Osteoblast (primary cell): ENCODE results near the gene TCTN2. TPM values are rescaled to one million over a fixed set of nuclear protein-coding genes. Genes with fewer than 3 reads are reported as not detected.

Experiments
- DNase-seq: peaks from one replicate; pipeline ENCODE4 v3.0.0; 2011; ENCODE audit warnings: low spot score, mixed read lengths; ENCODE audit not compliant: insufficient read length; ENCODE audit errors: missing footprints
- H2AFZ ChIP-seq: 2 replicates; pipeline ENCODE4 v1.6.0; 2011; ENCODE audit warnings: mild to moderate bottlenecking, low read length
- H3K27ac ChIP-seq: 2 replicates; pipeline ENCODE4 v1.5.1; 2011; ENCODE audit warnings: mild to moderate bottlenecking, low read depth, low read length, moderate library complexity
- H3K27me3 ChIP-seq: 2 replicates; pipeline ENCODE4 v1.6.0; 2012; ENCODE audit warnings: mild to moderate bottlenecking, control low read depth, inconsistent platforms, low read length, moderate library complexity; ENCODE audit not compliant: insufficient read depth
- H3K36me3 ChIP-seq: 2 replicates; pipeline ENCODE4 v1.5.1; 2011; ENCODE audit warnings: mild to moderate bottlenecking, low read length, control low read depth, moderate library complexity; ENCODE audit not compliant: insufficient read depth
- H3K4me1 ChIP-seq: 2 replicates; pipeline ENCODE4 v1.5.1; 2011; ENCODE audit warnings: mild to moderate bottlenecking, low read length, control low read depth, moderate library complexity; ENCODE audit not compliant: insufficient read depth
- H3K4me2 ChIP-seq: 2 replicates; pipeline ENCODE4 v1.6.0; 2011; ENCODE audit warnings: mild to moderate bottlenecking, low read length; ENCODE audit not compliant: insufficient read depth
- H3K4me3 ChIP-seq: fragments of 200-600 bp; sonication (generic); 3 replicates; pipeline ENCODE4 v1.5.1; 2012; ENCODE audit warnings: mild to moderate bottlenecking, low read length, inconsistent platforms; ENCODE audit not compliant: insufficient read depth
- H3K79me2 ChIP-seq: 2 replicates; pipeline ENCODE4 v1.6.0; 2012; ENCODE audit warnings: mild to moderate bottlenecking, low read length, control low read depth, inconsistent platforms; ENCODE audit not compliant: insufficient read depth
- H3K9me3 ChIP-seq: 2 replicates; pipeline ENCODE4 v1.5.1; 2011; ENCODE audit warnings: low read depth, low read length, control low read depth
- H4K20me1 ChIP-seq: 2 replicates; pipeline ENCODE4 v1.6.0; 2012; ENCODE audit warnings: mild to moderate bottlenecking, low read length, control low read depth; ENCODE audit not compliant: insufficient read depth
- CTCF ChIP-seq: IDR thresholded peaks from 2 replicates; pipeline ENCODE4 v1.5.1; 2011; ENCODE audit warnings: mild to moderate bottlenecking, low read depth, low read length, moderate library complexity; ENCODE audit errors: extremely low read depth
- total RNA-seq: library from RNA; depleted of rRNA; stranded (reverse); fragments of >200 nt; gene quantifications from 2 replicates; pipeline ENCODE4 v1.2.3, GENCODE V29; 2012

TCTN2 gene
- total RNA-seq, 1 donor = 23.5 TPM

- H3K4me1 ChIP-seq = peaks cover 15% of the 10 kb centered on the region
- H3K36me3 ChIP-seq = peaks cover 21% of the 10 kb centered on the region
- H3K4me2 ChIP-seq = peak overlapping the region; percentile 98
- TF ChIP-seq CTCF = no peak
- H3K9me3 ChIP-seq = no peaks in the 10 kb centered on the region
- no peak for DNase-seq
- H4K20me1 ChIP-seq = no peaks in the 10 kb centered on the region
- H3K79me2 ChIP-seq = peaks cover 53% of the 10 kb centered on the region
- peak overlapping the region; percentile 95 for H3K27ac ChIP-seq
- no peaks in the 10 kb centered on the region for H3K27me3 ChIP-seq
- peak overlapping the region; percentile 99 for H2AFZ ChIP-seq
- peak overlapping the region; percentile 98 for H3K4me3 ChIP-seq
These were observed 36.8 kb upstream of the TCTN2 start for GRCh38 chr12:123634142-123634561.

GRCh38 chr12:123643911-123644310 is 27.0 kb upstream of the TCTN2 start:
- Histone ChIP-seq H3K27me3 (no peaks in the 10 kb centered on the region), H3K4me3 (no peak overlapping the region), H3K9me3 (no peaks in the 10 kb centered on the region), H3K27ac (no peak overlapping the region), H2AFZ (no peak overlapping the region), H3K79me2 (peaks cover 5% of the 10 kb centered on the region), H4K20me1 (no peaks in the 10 kb centered on the region), H3K36me3 (peaks cover 44% of the 10 kb centered on the region), H3K4me2 (no peak overlapping the region), H3K4me1 (no peaks in the 10 kb centered on the region)
- TF ChIP-seq CTCF = no peak
- no peak for DNase-seq

GRCh38 chr12:123645380-123645779 is 25.5 kb upstream of the TCTN2 start:
- Histone ChIP-seq H3K4me1 (no peaks in the 10 kb centered on the region), H3K4me2 (no peak overlapping the region), H3K27ac (no peak overlapping the region), H3K36me3 (peaks cover 44% of the 10 kb centered on the region), H3K79me2 (peaks cover 2% of the 10 kb centered on the region), H3K27me3 (no peaks in the 10 kb centered on the region), H4K20me1 (no peaks in the 10 kb centered on the region), H2AFZ (no peak overlapping the region), H3K9me3 (no peaks in the 10 kb centered on the region), H3K4me3 (no peak overlapping the region)
- no peak for TF ChIP-seq CTCF
- no peak for DNase-seq

GRCh38 chr12:123645878-123646277 is 25.0 kb upstream of the TCTN2 start:
- no peak overlapping the region for H3K27ac ChIP-seq
- no peaks in the 10 kb centered on the region for H3K9me3 ChIP-seq
- H3K36me3 ChIP-seq = peaks cover 49% of the 10 kb centered on the region
- H3K27me3 ChIP-seq = no peaks in the 10 kb centered on the region
- DNase-seq = no peak
- H3K4me3 ChIP-seq = no peak overlapping the region
- TF ChIP-seq CTCF = no peak
- H3K4me1 ChIP-seq = no peaks in the 10 kb centered on the region
- H3K79me2 ChIP-seq = peaks cover 2% of the 10 kb centered on the region
- no peak overlapping the region for H2AFZ ChIP-seq
- H3K4me2 ChIP-seq = no peak overlapping the region
- no peaks in the 10 kb centered on the region for H4K20me1 ChIP-seq
